ENCODE measurements around the gene MMP11.

DNA sequence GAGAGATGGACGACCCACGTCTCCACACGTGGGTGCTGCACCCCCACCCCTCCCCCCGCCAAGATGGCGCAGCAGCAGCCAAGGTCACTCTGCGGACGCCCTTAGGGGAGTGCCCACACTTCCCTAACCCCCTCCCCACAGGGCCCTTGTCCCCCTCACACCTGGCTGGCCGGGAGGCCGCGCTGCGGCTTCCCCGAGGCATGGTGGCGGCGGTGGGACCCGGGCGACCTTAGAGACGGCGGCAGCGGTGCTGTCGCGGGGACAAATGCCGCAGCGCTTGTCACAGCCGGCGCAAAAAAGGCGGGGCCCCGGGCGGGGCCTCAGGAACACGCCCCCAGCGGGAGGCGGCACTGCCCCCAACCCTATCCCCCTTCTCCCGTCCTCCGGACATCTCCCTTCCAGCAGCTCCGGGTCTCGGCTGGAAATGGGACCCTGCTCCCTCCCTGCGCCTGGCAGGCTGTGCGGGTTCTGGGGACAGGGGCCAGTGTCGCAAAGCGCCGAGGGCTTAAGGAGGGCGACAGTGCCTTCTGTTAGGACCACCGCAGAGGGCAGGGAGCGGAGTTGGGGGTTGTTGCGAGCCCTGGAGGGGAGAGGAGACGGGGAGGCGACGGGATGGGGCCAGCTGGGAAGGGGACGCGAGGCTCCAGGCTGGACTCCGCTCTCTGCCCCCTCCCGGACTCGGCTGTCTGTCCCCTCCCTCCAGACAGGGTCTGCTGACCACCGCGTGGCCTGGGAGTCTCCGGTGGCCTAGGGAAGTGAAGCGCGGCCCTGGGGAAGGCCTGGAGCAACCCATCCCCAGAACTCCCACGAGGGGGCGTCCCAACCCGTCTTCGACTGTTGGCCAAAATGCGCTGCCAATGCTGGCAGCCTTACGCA lies 4.7 kb upstream of the MMP11 start, which contains the start of gene CHCHD10:
- TF ChIP-seq, protein P1, sequence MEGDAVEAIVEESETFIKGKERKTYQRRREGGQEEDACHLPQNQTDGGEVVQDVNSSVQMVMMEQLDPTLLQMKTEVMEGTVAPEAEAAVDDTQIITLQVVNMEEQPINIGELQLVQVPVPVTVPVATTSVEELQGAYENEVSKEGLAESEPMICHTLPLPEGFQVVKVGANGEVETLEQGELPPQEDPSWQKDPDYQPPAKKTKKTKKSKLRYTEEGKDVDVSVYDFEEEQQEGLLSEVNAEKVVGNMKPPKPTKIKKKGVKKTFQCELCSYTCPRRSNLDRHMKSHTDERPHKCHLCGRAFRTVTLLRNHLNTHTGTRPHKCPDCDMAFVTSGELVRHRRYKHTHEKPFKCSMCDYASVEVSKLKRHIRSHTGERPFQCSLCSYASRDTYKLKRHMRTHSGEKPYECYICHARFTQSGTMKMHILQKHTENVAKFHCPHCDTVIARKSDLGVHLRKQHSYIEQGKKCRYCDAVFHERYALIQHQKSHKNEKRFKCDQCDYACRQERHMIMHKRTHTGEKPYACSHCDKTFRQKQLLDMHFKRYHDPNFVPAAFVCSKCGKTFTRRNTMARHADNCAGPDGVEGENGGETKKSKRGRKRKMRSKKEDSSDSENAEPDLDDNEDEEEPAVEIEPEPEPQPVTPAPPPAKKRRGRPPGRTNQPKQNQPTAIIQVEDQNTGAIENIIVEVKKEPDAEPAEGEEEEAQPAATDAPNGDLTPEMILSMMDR (IDR thresholded peaks at IDR 0.05), result peak; percentile 46 to 84 (median 82)
- TF ChIP-seq POLR2A (IDR thresholded peaks at IDR 0.05), result no peak
- no peak for TF ChIP-seq EP300 (IDR thresholded peaks at IDR 0.05)

Data from ovary (tissue), 3 donors.